GM10266 (cell line): ENCODE data around the gene AFDN.

Experiments
- DNase-seq: peaks from one replicate; pipeline ENCODE4 v3.0.0; 2012; ENCODE audit errors: extremely low spot score
- TF ChIP-seq, protein P1 (sequence below): IDR thresholded peaks from 2 replicates; pipeline ENCODE4 v1.5.1; 2012; ENCODE audit warnings: mild to moderate bottlenecking, low read depth; ENCODE audit not compliant: control insufficient read depth, insufficient read depth; ENCODE audit errors: missing control alignments

AFDN gene

DNA sequence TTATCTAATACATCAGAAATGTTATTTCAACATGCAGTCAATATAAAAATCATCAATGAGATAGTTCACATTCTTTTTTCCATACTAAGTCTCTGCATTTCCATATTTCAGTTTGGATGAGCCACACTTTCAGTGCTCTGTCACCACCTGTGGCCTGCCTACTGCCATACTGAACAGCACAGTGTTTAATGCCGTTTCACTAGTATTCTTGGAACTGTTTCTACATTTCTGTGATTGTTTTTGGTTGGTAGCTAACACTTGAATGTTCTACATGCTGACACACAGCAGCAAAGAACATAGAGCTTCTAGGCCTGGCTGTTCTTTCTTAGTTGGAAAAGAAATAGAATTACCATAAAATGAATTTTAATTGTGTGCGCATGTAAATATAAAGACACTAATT is 109.3 kb downstream of the AFDN start:
- DNase-seq = no peak
- TF ChIP-seq, protein P1, sequence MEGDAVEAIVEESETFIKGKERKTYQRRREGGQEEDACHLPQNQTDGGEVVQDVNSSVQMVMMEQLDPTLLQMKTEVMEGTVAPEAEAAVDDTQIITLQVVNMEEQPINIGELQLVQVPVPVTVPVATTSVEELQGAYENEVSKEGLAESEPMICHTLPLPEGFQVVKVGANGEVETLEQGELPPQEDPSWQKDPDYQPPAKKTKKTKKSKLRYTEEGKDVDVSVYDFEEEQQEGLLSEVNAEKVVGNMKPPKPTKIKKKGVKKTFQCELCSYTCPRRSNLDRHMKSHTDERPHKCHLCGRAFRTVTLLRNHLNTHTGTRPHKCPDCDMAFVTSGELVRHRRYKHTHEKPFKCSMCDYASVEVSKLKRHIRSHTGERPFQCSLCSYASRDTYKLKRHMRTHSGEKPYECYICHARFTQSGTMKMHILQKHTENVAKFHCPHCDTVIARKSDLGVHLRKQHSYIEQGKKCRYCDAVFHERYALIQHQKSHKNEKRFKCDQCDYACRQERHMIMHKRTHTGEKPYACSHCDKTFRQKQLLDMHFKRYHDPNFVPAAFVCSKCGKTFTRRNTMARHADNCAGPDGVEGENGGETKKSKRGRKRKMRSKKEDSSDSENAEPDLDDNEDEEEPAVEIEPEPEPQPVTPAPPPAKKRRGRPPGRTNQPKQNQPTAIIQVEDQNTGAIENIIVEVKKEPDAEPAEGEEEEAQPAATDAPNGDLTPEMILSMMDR = no peak

DNA sequence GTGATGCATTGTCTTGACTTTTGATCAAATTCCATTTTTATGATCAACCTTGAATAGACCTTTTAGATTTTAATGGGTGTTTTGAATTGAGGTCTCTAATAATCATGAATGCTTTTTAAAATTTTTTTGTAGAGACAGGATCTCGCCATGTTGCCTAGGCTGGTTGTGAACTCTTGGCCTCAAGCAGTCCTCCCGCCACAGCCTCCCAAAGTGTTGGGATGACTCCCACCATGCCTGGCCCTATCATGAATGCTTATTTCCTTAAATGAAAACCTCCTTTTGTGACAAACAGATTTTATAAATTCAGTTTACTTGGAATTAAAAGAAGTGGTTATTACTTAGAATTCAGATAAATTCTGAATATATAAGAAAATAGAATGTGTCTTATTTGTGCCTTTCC is 110.6 kb downstream of the AFDN start:
- TF ChIP-seq, protein P1 = no peak
- no peak for DNase-seq

DNA sequence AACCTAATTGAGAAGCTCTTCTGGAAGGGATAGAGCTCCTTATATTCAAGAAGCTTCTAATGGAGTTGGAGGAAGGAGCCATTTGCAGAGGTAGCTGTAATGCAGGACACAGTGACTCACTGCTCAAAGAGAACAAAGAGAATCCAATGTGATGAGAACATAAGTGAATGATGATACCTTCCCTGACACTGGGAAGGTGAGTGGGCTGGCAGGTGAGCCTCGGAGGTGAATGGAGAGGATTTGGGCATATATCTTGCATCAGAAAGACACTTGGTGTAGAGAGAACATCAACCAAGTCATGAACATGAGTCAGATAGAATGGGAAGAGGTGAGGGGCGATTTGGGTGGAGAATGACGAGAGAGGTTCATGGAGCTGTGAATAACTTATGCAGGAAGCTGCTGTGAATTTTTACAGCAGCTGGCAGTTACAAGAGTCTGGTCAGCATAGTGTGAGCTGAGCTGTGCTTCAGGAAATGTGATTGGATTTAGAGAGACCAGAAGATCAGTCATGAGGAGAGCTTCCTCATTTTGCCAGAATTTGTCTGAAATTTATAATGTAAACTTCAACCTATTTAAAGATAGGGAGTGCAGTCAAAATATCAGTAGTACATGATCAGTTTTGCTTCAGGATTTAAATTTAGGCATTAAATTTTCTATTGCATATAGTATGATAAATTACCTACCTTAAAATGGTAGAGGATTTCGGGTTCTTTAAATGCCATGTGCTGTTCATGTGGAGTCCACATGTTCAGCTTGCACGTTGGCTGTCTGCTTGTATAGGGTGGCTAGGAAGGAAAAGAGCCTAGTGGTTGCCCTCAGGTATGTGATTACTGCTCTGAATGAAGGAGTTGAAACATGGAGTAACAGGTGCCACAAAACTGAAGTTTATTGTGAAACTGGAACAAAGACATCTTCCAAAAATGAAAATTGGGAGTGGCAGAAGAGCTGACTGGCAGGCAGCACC is 111.5 kb downstream of the AFDN start:
- DNase-seq = no peak
- TF ChIP-seq, protein P1 = no peak

DNA sequence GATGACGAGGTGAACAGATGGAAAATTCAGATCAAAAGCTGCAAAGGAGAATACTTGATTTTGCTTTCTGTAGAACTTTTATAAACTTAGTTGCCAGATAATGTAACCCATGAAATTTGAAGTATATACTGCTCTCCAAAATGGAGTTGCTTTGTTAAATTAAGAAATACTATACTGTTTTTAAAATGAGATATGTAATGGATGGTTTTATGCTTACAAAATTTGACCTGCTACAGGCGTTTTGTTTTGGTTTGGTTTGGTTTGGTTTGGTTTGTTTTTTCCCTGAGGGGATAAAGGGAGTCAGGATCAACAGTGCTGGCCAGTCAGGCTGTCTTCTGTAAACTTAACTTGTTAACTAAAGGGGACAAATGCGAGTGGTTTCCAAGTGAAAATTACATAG is 115.1 kb downstream of the AFDN start:
- DNase-seq = no peak
- TF ChIP-seq, protein P1 = no peak

DNA sequence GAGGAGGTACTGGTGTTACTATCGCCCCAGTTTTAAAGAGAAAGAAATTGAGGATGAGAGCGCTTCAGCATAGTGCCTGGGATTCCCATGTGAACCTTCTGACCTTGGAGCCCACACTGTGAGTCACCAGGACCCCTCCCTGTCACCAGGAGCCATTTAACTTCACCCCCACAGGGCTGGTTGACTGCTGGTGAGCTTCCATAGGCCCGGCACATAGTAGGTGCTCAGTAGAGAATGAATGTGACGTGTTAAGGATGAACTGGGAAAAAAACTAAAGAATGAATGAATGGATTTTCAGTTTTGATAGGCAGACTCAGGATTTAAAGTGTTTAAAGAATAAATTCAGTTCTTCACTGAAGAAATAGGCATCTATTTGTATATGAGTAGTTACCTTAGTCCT is 117.4 kb downstream of the AFDN start:
- DNase-seq = no peak
- TF ChIP-seq, protein P1 = no peak

DNA sequence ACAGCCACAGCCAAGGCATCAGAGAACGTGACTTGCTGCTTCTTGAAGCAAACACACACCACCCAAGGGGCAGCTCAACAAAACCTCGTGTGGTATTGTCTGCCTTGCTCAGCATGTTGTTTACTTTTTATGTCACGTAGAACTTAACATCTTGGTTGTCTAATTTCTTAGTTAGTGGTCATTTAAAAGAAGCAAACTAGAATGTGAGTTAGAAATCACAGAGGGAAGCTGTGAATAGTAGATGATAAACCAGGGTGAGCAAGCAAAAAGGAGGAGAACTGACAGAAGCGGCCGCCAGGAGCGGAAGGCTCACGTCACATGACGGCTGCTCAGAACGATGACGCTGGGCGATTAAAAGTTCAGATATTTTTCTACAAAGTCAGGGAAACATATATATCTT is 119.3 kb downstream of the AFDN start:
- TF ChIP-seq, protein P1 = no peak
- no peak for DNase-seq

DNA sequence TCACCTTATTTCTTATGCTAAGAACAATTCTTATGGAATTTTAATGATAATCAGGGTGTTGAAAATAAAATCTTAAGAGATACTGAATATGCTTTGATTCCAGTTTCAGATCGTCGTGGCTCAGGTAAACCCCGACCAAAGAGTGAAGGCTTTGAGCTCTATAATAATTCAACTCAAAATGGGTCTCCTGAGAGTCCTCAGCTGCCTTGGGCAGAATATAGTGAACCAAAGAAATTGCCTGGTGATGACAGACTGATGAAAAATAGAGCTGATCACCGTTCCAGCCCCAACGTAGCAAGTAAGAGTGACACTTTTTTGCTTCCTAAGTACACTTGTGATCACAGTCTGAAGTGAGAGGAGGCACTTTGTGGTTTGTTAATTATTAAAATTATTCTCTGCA is 119.9 kb downstream of the AFDN start:
- TF ChIP-seq, protein P1 = no peak

More for the DNA sequence above, 119.9 kb downstream of the AFDN start:
- no peak for DNase-seq
